HS-5 (cell line): Measurements from ENCODE around the gene SMIM27.
"Not testable (repeated sequence)": the region's sequence is repeated elsewhere in the genome, so short reads cannot be mapped to it uniquely, and the experiment has no call there.

Experiments
- DNase-seq: peaks from one replicate; pipeline ENCODE4 v3.0.0-alpha.2; 2012; ENCODE audit warnings: low read depth

The SMIM27 gene

GRCh38 chr9:32599021-32599420, 46.9 kb downstream of the SMIM27 start:
- DNase-seq: not testable (repeated sequence)
